H9 (cell line): Measurements from ENCODE around the gene TMC6. TPM values are rescaled to one million over a fixed set of nuclear protein-coding genes. Genes with fewer than 3 reads are reported as not detected.

Experiments used
- DNase-seq: peaks from one replicate; pipeline ENCODE4 v3.0.0-alpha.2; 2017
- H2AFZ ChIP-seq: one replicate; pipeline ENCODE4 v1.6.1; 2013; ENCODE audit warnings: mild to moderate bottlenecking, low read length, control low read depth, moderate library complexity
- H2AK5ac ChIP-seq: 2 replicates; pipeline ENCODE4 v1.6.1; 2013; ENCODE audit warnings: low read length, control low read depth, mixed read lengths; ENCODE audit not compliant: insufficient read length
- H2BK120ac ChIP-seq: one replicate; pipeline ENCODE4 v1.6.1; 2013; ENCODE audit warnings: low read depth, mild to moderate bottlenecking, low read length, control low read depth, inconsistent platforms; ENCODE audit not compliant: poor library complexity, severe bottlenecking
- H2BK12ac ChIP-seq: 2 replicates; pipeline ENCODE4 v1.6.1; 2013; ENCODE audit warnings: low read length, control low read depth, mixed read lengths, low read depth; ENCODE audit not compliant: insufficient read length
- H2BK15ac ChIP-seq: 2 replicates; pipeline ENCODE4 v1.6.1; 2013; ENCODE audit warnings: low read depth, low read length, control low read depth
- H2BK20ac ChIP-seq: one replicate; pipeline ENCODE4 v1.6.1; 2013; ENCODE audit warnings: low read depth, mild to moderate bottlenecking, low read length, control low read depth, inconsistent platforms; ENCODE audit not compliant: poor library complexity, severe bottlenecking
- H2BK5ac ChIP-seq: 2 replicates; pipeline ENCODE4 v1.6.1; 2013; ENCODE audit warnings: low read length, control low read depth, mixed read lengths; ENCODE audit not compliant: insufficient read length
- H3K14ac ChIP-seq: 2 replicates; pipeline ENCODE4 v1.6.1; 2013; ENCODE audit warnings: low read length, control low read depth; ENCODE audit not compliant: insufficient read depth
- H3K18ac ChIP-seq: 2 replicates; pipeline ENCODE4 v1.6.1; 2013; ENCODE audit warnings: low read depth, mild to moderate bottlenecking, mixed read lengths, low read length, control low read depth; ENCODE audit not compliant: insufficient read length
- H3K23ac ChIP-seq: 2 replicates; pipeline ENCODE4 v1.6.1; 2013; ENCODE audit warnings: low read length, control low read depth, mixed read lengths, low read depth; ENCODE audit not compliant: insufficient read length
- H3K23me2 ChIP-seq: 2 replicates; pipeline ENCODE4 v1.6.1; 2013; ENCODE audit warnings: low read depth, mild to moderate bottlenecking, mixed read lengths, low read length, control low read depth; ENCODE audit not compliant: insufficient read length, poor library complexity, severe bottlenecking
- H3K27ac ChIP-seq: 2 replicates; pipeline ENCODE4 v1.5.1; 2013; ENCODE audit warnings: low read length, control low read depth, mixed read lengths, low read depth; ENCODE audit not compliant: insufficient read length
- H3K27me3 ChIP-seq: 2 replicates; pipeline ENCODE4 v1.6.1; 2013; ENCODE audit warnings: low read length, control low read depth, inconsistent platforms; ENCODE audit not compliant: insufficient read depth
- H3K4ac ChIP-seq: 2 replicates; pipeline ENCODE4 v1.6.1; 2013; ENCODE audit warnings: low read depth, mild to moderate bottlenecking, control low read depth, inconsistent platforms, low read length, moderate library complexity
- H3K4me1 ChIP-seq: 2 replicates; pipeline ENCODE4 v1.6.1; 2013; ENCODE audit warnings: low read length, control low read depth, inconsistent platforms; ENCODE audit not compliant: insufficient read depth
- H3K4me2 ChIP-seq: 2 replicates; pipeline ENCODE4 v1.6.1; 2013; ENCODE audit warnings: low read length, control low read depth, mixed read lengths; ENCODE audit not compliant: insufficient read length, insufficient read depth
- H3K56ac ChIP-seq: 2 replicates; pipeline ENCODE4 v1.6.1; 2013; ENCODE audit warnings: low read depth, mild to moderate bottlenecking, mixed read lengths, low read length, control low read depth; ENCODE audit not compliant: insufficient read length
- H3K79me1 ChIP-seq: 2 replicates; pipeline ENCODE4 v1.6.1; 2013; ENCODE audit warnings: low read depth, mild to moderate bottlenecking, moderate library complexity, low read length, control low read depth, inconsistent platforms; ENCODE audit not compliant: insufficient read depth, poor library complexity, severe bottlenecking
- H3K79me2 ChIP-seq: 2 replicates; pipeline ENCODE4 v1.6.1; 2013; ENCODE audit warnings: low read length, control low read depth, inconsistent platforms; ENCODE audit not compliant: insufficient read depth
- H3K9ac ChIP-seq: 2 replicates; pipeline ENCODE4 v1.6.1; 2013; ENCODE audit warnings: low read length, control low read depth, mixed read lengths; ENCODE audit not compliant: insufficient read length; ENCODE audit errors: extremely low read depth
- H3K9me3 ChIP-seq: one replicate; pipeline ENCODE4 v1.6.1; 2013; ENCODE audit warnings: low read depth, low read length, inconsistent platforms; ENCODE audit not compliant: control insufficient read depth
- H3T11ph ChIP-seq: one replicate; pipeline ENCODE4 v1.6.1; 2013; ENCODE audit warnings: mild to moderate bottlenecking, low read length, control low read depth, inconsistent platforms
- H4K20me1 ChIP-seq: one replicate; pipeline ENCODE4 v1.6.1; 2013; ENCODE audit not compliant: control insufficient read depth, insufficient read length, insufficient read depth
- H4K5ac ChIP-seq: 2 replicates; pipeline ENCODE4 v1.6.1; 2013; ENCODE audit warnings: low read depth, mild to moderate bottlenecking, mixed read lengths, low read length, control low read depth; ENCODE audit not compliant: insufficient read length
- H4K8ac ChIP-seq: replicated peaks from 2 replicates; pipeline ENCODE4 v1.6.1; 2013; ENCODE audit warnings: low read length, control low read depth, mixed read lengths, low read depth; ENCODE audit not compliant: insufficient read length
- H4K91ac ChIP-seq: 2 replicates; pipeline ENCODE4 v1.6.1; 2013; ENCODE audit warnings: low read depth, mild to moderate bottlenecking, moderate library complexity, mixed read lengths, low read length, control low read depth; ENCODE audit not compliant: insufficient read length
- H3K27ac Mint-ChIP-seq, 3 experiments: 2 replicates in 2 of 3; 3 replicates in 1 of 3; pipeline ENCODE4 v1.8.0; 2020 to 2021; ENCODE audit warnings: mixed read lengths in 3 of 3, mild to moderate bottlenecking in 1 of 3, moderate library complexity in 1 of 3
- H3K27me3 Mint-ChIP-seq: 2 replicates; pipeline ENCODE4 v1.8.0; 2021; ENCODE audit warnings: low read depth, mild to moderate bottlenecking, moderate library complexity, mixed read lengths
- H3K36me3 Mint-ChIP-seq, 3 experiments: 2 replicates in 2 of 3; 3 replicates in 1 of 3; pipeline ENCODE4 v1.8.0; 2020 to 2021; ENCODE audit warnings: low read depth in 3 of 3, mixed read lengths in 3 of 3; ENCODE audit not compliant: insufficient read depth in 1 of 3
- H3K4me1 Mint-ChIP-seq, 2 experiments: 2 replicates each; pipeline ENCODE4 v1.8.0; 2020; ENCODE audit warnings: mixed read lengths in 2 of 2
- H3K4me3 Mint-ChIP-seq, 2 experiments: 2 replicates in 1 of 2; 3 replicates in 1 of 2; pipeline ENCODE4 v1.8.0; 2020 to 2021; ENCODE audit warnings: mild to moderate bottlenecking in 2 of 2, mixed read lengths in 2 of 2, moderate library complexity in 1 of 2
- H3K9me3 Mint-ChIP-seq, 2 experiments: 2 replicates in 1 of 2; 3 replicates in 1 of 2; pipeline ENCODE4 v1.8.0; 2020; ENCODE audit warnings: mild to moderate bottlenecking in 2 of 2, mixed read lengths in 2 of 2, moderate library complexity in 1 of 2
- WGBS: extraction: QIAGEN DNeasy Blood & Tissue Kit; methylation state at CpG from one replicate; pipeline ENCODE4 v1.1.7; 2013; ENCODE audit warnings: missing lambda C conversion rate, low lambda C conversion rate, mixed read lengths; ENCODE audit not compliant: insufficient read length; ENCODE audit errors: extremely low coverage; 5-methylcytosine and 5-hydroxymethylcytosine counted together
- total RNA-seq: library from RNA; stranded (reverse); gene quantifications from 2 replicates; pipeline ENCODE4 v1.2.1, GENCODE V29; 2021
- TF ChIP-seq, protein P1 (sequence below): fragments of 200-600 bp; sonication (generic); conservative IDR thresholded peaks from 3 replicates; pipeline ENCODE4 v1.8.0; 2021; ENCODE audit warnings: antibody characterized with exemption, mild to moderate bottlenecking

Gene TMC6
- total RNA-seq, 1 experiment from 2014 or later, result 86.8 TPM

DNA sequence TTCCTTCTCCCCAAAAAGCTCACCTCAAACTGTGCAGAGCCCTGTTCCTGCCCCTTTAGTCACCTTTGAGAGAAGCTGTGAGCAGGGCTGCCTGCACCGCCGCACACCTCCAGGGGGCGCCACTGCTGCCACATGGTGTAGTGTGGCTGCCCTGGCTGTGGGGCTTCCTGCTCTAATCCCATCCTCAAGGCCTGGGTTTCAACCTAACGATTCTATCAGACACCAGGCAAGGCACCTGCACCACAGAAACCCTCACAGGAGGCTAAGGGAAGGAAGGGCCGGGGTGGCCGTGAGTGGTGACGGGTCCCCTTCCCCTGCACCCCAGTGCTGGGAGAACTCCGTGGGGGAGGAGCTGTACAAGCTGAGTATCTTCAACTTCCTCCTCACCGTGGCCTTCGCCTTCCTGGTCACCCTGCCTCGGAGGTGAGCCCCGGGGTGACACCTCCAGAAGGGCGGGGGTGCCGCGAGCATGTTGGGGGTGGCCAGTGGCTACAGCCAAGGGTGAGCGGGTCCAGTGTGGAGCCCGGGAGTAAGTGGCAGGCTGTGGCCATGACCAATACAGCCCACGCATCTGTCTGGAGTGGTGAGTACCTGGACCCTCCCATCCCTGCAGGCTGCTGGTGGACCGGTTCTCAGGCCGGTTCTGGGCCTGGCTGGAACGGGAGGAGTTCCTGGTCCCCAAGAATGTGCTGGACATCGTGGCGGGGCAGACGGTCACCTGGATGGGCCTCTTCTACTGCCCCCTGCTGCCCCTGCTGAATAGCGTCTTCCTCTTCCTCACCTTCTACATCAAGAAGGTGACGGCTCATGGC is 9.0 kb upstream of the TMC6 start:
- Histone ChIP-seq H3K79me1 (no peaks in the 10 kb centered on the region), H2BK5ac (no peak overlapping the region), H3K9ac (no peak overlapping the region), H4K91ac (no peak overlapping the region), H4K5ac (no peak overlapping the region), H2AFZ (no peak overlapping the region), H2BK20ac (no peak overlapping the region), H4K8ac (no peak overlapping the region), H2BK120ac (no peak overlapping the region), H2AK5ac (no peak overlapping the region), H4K20me1 (no peaks in the 10 kb centered on the region), H3K9me3 (no peaks in the 10 kb centered on the region), H3K18ac (no peak overlapping the region), H3T11ph (no peak overlapping the region), H3K14ac (no peak overlapping the region), H3K23ac (no peak overlapping the region), H2BK15ac (no peak overlapping the region), H3K56ac (no peak overlapping the region), H3K79me2 (no peaks in the 10 kb centered on the region), H3K23me2 (no peaks in the 10 kb centered on the region), H3K4me2 (no peak overlapping the region), H2BK12ac (no peak overlapping the region), H3K27ac (no peak overlapping the region), H3K4me1 (peaks cover 6% of the 10 kb centered on the region; the same call in 1 of the 2 replicates), H3K4ac (no peak overlapping the region), H3K27me3 (no peaks in the 10 kb centered on the region)
- Mint-ChIP-seq H3K4me1 (peaks cover 8 to 31% of the 10 kb centered on the region in 2 experiments), H3K9me3 (no peaks in the 10 kb centered on the region; a peak in 1 of 5 replicates), H3K27ac (no peak overlapping the region), H3K4me3 (no peak overlapping the region), H3K36me3 (no peaks in the 10 kb centered on the region), H3K27me3 (peaks cover 20% of the 10 kb centered on the region)
- WGBS, result no CpG with 5 or more reads among the region's 26 CpGs
- DNase-seq, result peak; percentile 81
- TF ChIP-seq, protein P1, sequence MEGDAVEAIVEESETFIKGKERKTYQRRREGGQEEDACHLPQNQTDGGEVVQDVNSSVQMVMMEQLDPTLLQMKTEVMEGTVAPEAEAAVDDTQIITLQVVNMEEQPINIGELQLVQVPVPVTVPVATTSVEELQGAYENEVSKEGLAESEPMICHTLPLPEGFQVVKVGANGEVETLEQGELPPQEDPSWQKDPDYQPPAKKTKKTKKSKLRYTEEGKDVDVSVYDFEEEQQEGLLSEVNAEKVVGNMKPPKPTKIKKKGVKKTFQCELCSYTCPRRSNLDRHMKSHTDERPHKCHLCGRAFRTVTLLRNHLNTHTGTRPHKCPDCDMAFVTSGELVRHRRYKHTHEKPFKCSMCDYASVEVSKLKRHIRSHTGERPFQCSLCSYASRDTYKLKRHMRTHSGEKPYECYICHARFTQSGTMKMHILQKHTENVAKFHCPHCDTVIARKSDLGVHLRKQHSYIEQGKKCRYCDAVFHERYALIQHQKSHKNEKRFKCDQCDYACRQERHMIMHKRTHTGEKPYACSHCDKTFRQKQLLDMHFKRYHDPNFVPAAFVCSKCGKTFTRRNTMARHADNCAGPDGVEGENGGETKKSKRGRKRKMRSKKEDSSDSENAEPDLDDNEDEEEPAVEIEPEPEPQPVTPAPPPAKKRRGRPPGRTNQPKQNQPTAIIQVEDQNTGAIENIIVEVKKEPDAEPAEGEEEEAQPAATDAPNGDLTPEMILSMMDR, result peak; percentile 74
